ENCODE measurements around the gene P2RX3. TPM values are rescaled to one million over a fixed set of nuclear protein-coding genes. Genes with fewer than 3 reads are reported as not detected.
"Not testable (repeated sequence)": the region's sequence is repeated elsewhere in the genome, so short reads cannot be mapped to it uniquely, and the experiment has no call there.

P2RX3 gene
- 7.1 and 11.4 TPM in 2 replicates for total RNA-seq (2014; rRNA removed; shearing (Covaris generic))

GRCh38 chr11:57338142-57338541, at the start of gene P2RX3:
Gene P2RX3, plus strand, starts transcription at chr11:57338352. Its CDS starts 199 bp downstream, at chr11:57338551.
- in situ Hi-C loops (cut with HindIII; ENCODE audit: low sequenced_read_pairs), result no loop called here

GRCh38 chr11:57288771-57289579, 49.2 kb upstream of the P2RX3 start:
- in situ Hi-C loops (cut with HindIII; ENCODE audit: low sequenced_read_pairs), result no loop called here
- no peak for DNase-seq (ENCODE audit: low spot score)

More at GRCh38 chr11:57338142-57338541, at the start of gene P2RX3:
- no peak for DNase-seq (ENCODE audit: low spot score)

- no peak for DNase-seq (ENCODE audit: low spot score)
- in situ Hi-C loops (cut with HindIII; ENCODE audit: low sequenced_read_pairs), result no loop called here
These were observed 47.9 kb upstream of the P2RX3 start for GRCh38 chr11:57290288-57290687.

- no peak for DNase-seq (ENCODE audit: low spot score)
- in situ Hi-C loops (cut with HindIII; ENCODE audit: low sequenced_read_pairs), result no loop called here
These were observed 43.7 kb upstream of the P2RX3 start for GRCh38 chr11:57294225-57295131.

GRCh38 chr11:57296205-57296604, 41.9 kb upstream of the P2RX3 start:
- DNase-seq (ENCODE audit: low spot score); in situ Hi-C loops (cut with HindIII; ENCODE audit: low sequenced_read_pairs): not testable (repeated sequence)

GRCh38 chr11:57297221-57297620, 40.9 kb upstream of the P2RX3 start:
- no peak for DNase-seq (ENCODE audit: low spot score)

GRCh38 chr11:57299150-57299737, 38.9 kb upstream of the P2RX3 start:
- DNase-seq (ENCODE audit: low spot score), result no peak
- in situ Hi-C loops (cut with HindIII; ENCODE audit: low sequenced_read_pairs), result no loop called here

More at GRCh38 chr11:57297221-57297620, 40.9 kb upstream of the P2RX3 start:
- in situ Hi-C loops (cut with HindIII; ENCODE audit: low sequenced_read_pairs), result no loop called here

- DNase-seq (ENCODE audit: low spot score), result no peak
- in situ Hi-C loops (cut with HindIII; ENCODE audit: low sequenced_read_pairs), result no loop called here
These were observed 37.4 kb upstream of the P2RX3 start for GRCh38 chr11:57300785-57301184.

GRCh38 chr11:57301711-57302423, 36.3 kb upstream of the P2RX3 start:
- in situ Hi-C loops (cut with HindIII; ENCODE audit: low sequenced_read_pairs), result no loop called here
- DNase-seq (ENCODE audit: low spot score), result no peak

GRCh38 chr11:57302489-57302888, 35.7 kb upstream of the P2RX3 start:
- in situ Hi-C loops (cut with HindIII; ENCODE audit: low sequenced_read_pairs), result no loop called here
- no peak for DNase-seq (ENCODE audit: low spot score)

- no peak for DNase-seq (ENCODE audit: low spot score)
- in situ Hi-C loops (cut with HindIII; ENCODE audit: low sequenced_read_pairs), result no loop called here
These were observed 34.7 kb upstream of the P2RX3 start for GRCh38 chr11:57303280-57303989.

GRCh38 chr11:57303990-57304579, 34.1 kb upstream of the P2RX3 start:
- in situ Hi-C loops (cut with HindIII; ENCODE audit: low sequenced_read_pairs), result no loop called here
- no peak for DNase-seq (ENCODE audit: low spot score)

- in situ Hi-C loops (cut with HindIII; ENCODE audit: low sequenced_read_pairs), result no loop called here
- no peak for DNase-seq (ENCODE audit: low spot score)
These were observed 32.6 kb upstream of the P2RX3 start for GRCh38 chr11:57305523-57305922.

GRCh38 chr11:57306161-57306876, 31.8 kb upstream of the P2RX3 start:
- in situ Hi-C loops (cut with HindIII; ENCODE audit: low sequenced_read_pairs), result no loop called here
- DNase-seq (ENCODE audit: low spot score), result no peak

- in situ Hi-C loops (cut with HindIII; ENCODE audit: low sequenced_read_pairs), result no loop called here
- no peak for DNase-seq (ENCODE audit: low spot score)
These were observed 31.1 kb upstream of the P2RX3 start for GRCh38 chr11:57306940-57307565.

- in situ Hi-C loops (cut with HindIII; ENCODE audit: low sequenced_read_pairs), result no loop called here
- no peak for DNase-seq (ENCODE audit: low spot score)
These were observed 30.4 kb upstream of the P2RX3 start for GRCh38 chr11:57307666-57308270.
